GM12874 (cell line): ENCODE measurements around the gene LGALS4.

Experiments
- TF ChIP-seq, protein P1 (sequence below): IDR thresholded peaks from 2 replicates; pipeline ENCODE4 v1.5.1; 2011; ENCODE audit warnings: low read depth, mild to moderate bottlenecking, control low read depth, low read length, moderate library complexity; ENCODE audit not compliant: insufficient read depth

The LGALS4 gene

DNA sequence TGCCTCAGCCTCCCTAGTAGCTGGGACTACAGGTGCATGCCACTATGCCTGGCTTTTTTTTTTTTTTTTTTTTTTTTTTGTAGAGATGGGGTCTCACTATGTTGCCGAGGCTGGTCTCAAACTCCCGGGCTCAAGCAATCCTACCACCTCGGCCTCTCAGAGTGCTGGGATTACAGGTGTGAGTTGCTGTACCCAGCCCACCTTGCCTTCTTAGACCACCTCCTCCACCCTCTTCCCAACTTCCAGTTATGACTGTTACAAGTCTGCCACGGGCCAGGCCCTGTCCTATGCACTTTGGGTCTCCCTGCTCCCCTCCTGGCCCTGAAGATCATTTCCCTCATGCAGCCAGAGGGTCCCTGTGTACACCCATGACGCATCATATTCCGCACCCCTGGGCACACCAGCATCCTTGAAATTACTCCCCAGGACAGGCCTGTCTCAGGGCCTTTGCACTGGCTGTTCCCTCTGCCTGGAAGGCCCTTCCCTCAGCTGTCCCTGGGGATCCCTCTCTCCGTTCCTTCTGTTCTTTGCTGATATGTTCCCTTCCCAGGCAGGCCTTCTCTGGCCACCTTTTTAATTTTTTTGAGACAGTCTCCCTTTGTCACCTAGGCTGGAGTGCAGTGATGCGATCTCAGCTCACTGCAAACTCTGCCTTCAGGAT is 3.0 kb downstream of the LGALS4 start:
- TF ChIP-seq, protein P1, sequence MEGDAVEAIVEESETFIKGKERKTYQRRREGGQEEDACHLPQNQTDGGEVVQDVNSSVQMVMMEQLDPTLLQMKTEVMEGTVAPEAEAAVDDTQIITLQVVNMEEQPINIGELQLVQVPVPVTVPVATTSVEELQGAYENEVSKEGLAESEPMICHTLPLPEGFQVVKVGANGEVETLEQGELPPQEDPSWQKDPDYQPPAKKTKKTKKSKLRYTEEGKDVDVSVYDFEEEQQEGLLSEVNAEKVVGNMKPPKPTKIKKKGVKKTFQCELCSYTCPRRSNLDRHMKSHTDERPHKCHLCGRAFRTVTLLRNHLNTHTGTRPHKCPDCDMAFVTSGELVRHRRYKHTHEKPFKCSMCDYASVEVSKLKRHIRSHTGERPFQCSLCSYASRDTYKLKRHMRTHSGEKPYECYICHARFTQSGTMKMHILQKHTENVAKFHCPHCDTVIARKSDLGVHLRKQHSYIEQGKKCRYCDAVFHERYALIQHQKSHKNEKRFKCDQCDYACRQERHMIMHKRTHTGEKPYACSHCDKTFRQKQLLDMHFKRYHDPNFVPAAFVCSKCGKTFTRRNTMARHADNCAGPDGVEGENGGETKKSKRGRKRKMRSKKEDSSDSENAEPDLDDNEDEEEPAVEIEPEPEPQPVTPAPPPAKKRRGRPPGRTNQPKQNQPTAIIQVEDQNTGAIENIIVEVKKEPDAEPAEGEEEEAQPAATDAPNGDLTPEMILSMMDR, result no peak

DNA sequence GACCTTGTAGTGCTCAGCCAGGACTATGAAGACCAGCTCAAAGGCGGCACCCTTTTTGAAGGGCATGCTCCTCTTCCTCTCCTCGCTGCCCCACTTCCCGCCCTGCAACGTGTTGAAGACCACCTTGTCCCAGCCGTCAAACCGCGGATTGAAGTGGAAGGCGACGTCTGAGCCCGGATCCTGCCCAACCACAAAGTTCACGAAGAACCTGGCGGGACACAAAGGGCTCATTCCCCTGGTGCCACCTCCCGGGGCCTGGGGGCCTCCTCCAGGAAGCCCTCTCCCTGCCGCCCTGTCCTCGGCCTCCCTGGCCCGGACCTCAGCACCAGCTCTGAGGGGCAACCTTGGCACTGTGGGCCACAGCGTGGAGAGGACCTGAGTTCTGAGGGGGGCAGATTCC is 4.0 kb downstream of the LGALS4 start:
- TF ChIP-seq, protein P1, result no peak

DNA sequence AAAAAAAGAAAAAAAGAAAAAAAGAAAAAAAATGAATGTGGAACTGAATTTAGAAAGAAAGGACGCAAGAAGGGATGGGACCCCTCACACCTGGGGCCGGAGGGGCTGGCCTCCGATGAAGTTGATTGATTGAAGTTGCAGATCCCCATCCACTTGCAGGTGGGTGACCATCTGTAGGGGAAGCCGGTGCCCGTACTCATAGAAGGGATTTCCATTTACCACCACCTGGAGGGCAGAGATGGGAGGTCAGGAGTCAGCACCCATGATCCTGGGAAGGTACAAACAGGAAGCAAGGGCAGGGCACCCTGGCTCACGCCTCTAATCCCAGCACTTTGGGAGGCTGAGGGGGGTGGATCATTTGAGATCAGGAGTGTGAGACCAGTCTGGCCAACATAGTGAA is 6.4 kb downstream of the LGALS4 start:
- TF ChIP-seq, protein P1, result no peak

DNA sequence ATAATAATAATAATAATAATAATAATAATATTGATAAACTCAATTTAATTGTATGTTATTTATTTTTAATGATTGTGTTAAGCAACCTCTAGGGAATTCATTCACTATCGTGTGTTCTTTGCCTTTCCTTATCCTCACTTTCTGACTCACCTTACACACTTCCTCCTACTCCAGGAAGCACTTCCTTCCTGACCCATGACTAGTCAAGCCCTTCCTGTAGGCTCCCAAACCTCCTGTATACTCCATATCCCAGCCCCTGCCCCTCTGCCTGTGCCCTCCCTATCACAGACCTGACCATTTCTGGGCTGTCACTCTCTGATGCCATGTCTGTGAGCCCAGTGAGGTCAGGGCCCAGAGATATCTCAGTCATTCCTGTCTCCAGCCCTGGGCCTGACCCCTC is 7.6 kb downstream of the LGALS4 start:
- TF ChIP-seq, protein P1, result no peak

DNA sequence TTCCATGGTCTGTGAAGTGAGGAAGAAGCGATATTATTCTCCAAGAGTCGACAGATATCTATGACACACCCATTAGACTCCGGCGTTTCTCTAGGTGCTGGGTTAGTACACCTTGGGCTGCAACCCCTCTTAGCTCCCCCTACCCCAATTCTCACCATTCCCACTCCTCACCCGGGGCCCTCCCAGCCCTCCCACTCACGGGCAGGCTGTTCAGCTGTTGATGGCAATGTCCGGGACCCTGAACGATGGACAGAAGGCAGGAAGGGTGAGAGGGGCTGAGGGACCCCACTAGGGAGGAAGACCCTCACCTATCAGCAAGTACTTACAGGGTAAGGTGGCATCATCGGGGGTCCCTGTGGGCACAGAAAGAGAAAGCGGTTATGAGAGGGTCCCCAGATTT is 9.2 kb downstream of the LGALS4 start:
- TF ChIP-seq, protein P1, result no peak

DNA sequence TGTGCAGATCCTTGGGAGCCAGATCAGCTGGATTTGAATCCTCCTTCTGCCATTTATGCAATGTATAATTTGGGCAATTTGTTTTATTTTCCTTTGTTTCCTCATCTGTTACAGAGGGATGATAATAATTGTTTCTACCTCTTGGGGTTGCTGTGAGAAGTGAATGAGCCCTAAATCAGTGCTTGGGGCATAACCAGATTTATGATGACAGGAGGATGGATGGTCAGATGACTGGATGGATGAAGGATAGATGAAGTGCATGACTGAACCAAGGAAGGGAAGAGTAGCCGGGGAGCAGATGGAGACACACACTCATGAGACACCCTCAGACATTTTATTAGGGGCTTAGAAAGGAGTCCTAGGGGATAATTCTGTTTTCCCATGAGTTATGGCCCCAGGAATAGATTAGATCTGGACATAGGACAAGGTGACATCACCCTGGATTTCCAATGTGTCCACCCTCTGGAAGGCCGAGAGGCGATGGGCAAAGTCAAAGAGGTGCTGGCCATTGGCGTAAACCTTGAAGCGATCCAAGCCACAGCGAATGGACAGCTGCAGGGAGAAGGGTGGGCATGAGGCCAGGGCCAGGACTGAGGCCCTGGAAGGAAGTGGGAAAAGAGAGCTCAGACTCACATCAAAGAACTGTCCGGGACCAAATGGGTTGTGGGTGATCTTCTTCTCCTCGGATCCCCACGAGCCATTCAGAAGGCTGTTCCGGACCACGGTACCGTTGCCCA is 11.2 kb downstream of the LGALS4 start:
- TF ChIP-seq, protein P1, result no peak

DNA sequence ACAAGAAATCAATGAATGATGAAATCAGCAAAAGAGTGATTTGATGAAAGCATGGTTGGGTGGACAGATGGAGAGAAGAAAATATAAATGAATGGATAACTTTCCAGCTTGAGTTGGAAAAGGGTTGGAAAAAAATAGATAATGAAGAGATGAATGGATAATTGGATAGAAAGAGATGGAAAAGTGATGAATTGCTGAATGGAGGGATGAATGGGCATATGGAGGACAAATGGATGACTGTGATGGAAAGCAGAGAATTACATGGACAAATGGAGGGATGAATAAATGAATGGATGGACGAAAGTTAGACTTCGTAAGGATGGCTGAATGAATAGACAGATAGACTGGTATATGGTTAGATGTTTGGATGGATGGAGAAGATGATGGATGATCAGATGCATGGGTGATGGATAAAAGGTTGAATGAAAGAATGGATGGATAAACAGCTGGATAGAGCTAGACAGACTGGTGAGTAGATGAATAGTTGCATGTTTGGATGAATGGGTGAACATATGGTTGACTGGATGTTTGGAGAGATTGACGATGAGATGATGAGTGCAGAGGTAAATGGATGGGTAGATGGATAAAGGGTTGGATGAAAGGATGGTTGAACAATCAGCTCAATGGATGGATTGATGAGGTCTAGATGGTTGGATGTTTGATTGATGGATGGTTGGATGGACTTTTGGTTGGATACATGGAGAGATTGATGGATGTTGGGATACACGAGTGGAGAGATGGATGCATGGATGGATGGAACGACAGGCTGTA is 12.0 kb downstream of the LGALS4 start:
- TF ChIP-seq, protein P1, result no peak
